ENCODE results near the gene MACO1.
A peak's percentile ranks its signal among the peaks of the same experiment; 100 is the strongest.

Gene MACO1

DNA sequence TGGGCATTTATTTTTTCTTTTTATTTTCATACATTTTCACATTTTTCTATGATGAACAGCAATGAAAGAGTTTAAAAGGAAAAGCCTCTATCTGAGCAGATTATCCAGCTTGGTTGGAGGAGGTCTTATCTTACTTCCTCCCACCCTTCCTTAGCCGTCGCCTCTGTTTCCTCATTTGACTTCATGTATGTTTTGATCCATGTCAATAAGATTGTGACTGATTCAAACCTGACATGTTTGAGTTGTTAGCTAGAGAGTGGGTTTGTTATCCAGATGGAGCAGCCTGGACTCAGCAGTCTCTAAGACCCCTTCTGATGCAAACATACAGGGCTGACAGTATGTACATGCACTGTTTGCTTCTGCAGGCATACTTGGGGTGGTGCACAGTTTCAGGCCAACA, 31.2 kb downstream of the MACO1 start:
- DNase-seq (ENCODE audit: low read depth): no peak
- no peak overlapping the region for H3K4me3 ChIP-seq (ENCODE audit: low read length)
- TF ChIP-seq, protein P1, sequence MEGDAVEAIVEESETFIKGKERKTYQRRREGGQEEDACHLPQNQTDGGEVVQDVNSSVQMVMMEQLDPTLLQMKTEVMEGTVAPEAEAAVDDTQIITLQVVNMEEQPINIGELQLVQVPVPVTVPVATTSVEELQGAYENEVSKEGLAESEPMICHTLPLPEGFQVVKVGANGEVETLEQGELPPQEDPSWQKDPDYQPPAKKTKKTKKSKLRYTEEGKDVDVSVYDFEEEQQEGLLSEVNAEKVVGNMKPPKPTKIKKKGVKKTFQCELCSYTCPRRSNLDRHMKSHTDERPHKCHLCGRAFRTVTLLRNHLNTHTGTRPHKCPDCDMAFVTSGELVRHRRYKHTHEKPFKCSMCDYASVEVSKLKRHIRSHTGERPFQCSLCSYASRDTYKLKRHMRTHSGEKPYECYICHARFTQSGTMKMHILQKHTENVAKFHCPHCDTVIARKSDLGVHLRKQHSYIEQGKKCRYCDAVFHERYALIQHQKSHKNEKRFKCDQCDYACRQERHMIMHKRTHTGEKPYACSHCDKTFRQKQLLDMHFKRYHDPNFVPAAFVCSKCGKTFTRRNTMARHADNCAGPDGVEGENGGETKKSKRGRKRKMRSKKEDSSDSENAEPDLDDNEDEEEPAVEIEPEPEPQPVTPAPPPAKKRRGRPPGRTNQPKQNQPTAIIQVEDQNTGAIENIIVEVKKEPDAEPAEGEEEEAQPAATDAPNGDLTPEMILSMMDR (IDR thresholded peaks at IDR 0.05; ENCODE audit: insufficient read depth, low read depth, low read length, missing control alignments): no peak

DNA sequence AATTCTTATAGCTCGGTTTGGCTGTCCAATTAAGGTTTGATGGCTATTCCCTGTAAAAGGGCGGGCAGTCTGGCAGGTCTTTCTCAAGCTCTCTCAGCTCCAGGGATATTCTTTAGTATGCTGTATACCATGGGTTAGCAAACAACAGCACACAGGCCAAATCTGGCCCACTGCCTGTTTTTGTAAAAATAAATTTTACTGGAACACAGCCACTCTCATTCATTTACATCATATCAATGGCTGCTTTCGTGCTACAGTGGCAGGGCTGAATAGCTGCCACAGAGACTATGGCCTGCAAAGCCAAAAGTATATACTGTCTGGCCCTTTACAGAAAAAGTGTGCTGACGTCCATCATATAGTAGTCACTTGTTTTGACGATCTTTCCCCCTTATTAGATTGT, 32.0 kb downstream of the MACO1 start:
- no peak overlapping the region for H3K4me3 ChIP-seq (ENCODE audit: low read length)
- TF ChIP-seq, protein P1 (IDR thresholded peaks at IDR 0.05; ENCODE audit: insufficient read depth, low read depth, low read length, missing control alignments): no peak
- DNase-seq (ENCODE audit: low read depth): no peak

DNA sequence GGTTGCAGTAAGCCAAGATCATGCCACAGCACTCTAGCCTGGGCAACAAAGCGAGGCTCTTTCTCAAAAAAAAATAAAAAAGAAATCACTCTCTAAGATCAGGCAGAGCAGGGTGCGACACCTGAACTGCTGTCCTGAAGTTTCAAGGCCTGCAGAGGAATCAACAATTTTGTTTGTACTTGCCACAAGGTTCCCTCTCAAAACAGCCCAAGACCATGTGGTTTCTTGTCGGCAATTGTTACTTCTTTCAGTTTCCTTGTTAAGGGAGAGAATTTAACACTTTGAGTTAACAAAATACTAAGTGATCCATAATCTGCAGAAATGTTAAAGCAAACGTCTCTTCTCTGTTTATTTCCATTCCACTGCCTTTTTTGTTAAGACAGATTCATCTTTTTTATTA, 36.5 kb downstream of the MACO1 start:
- no peak for DNase-seq (ENCODE audit: low read depth)
- TF ChIP-seq, protein P1 (IDR thresholded peaks at IDR 0.05; ENCODE audit: insufficient read depth, low read depth, low read length, missing control alignments): no peak
- H3K4me3 ChIP-seq (ENCODE audit: low read length): no peak overlapping the region

DNA sequence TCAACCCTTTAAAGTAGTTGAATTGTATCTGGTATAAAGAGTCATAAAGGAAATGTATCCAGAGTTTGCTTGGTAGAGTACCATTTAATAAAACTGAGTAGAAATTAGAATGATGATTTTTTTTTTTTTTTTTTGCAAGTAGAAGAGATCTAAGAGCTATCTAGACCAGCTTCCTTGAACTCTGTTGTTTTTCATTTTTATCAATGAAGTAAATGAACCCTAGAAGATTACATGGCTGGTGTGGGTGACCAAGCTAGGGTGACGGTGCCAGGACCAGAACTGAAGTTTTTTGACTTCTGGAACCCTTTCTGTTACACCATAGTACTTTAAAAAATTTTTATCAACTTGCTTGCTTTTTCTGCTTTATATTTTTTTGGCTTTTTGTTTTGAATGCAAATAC, 36.9 kb downstream of the MACO1 start:
- TF ChIP-seq, protein P1 (IDR thresholded peaks at IDR 0.05; ENCODE audit: insufficient read depth, low read depth, low read length, missing control alignments): no peak
- no peak for DNase-seq (ENCODE audit: low read depth)
- no peak overlapping the region for H3K4me3 ChIP-seq (ENCODE audit: low read length)

DNA sequence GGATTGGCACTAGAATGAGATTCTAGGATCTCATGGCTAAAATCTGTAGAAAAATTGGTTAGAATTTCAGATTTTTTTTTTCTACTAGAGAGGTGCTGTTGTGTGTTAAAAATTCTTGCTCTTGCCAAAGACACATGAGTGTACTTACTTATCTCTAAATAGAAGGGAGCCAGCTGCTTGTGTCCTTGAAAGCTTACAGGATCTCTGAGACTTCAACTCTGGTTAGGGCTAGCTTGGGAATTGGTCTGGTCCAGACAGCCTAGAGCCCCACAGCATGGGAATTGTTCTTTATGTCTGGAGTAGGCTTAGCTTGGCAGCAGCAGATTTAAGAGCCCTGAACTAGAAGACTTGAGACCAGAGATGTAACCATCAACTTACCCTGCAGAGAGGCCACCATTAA, 37.3 kb downstream of the MACO1 start:
- H3K4me3 ChIP-seq (ENCODE audit: low read length): no peak overlapping the region
- TF ChIP-seq, protein P1 (IDR thresholded peaks at IDR 0.05; ENCODE audit: insufficient read depth, low read depth, low read length, missing control alignments): no peak
- no peak for DNase-seq (ENCODE audit: low read depth)

DNA sequence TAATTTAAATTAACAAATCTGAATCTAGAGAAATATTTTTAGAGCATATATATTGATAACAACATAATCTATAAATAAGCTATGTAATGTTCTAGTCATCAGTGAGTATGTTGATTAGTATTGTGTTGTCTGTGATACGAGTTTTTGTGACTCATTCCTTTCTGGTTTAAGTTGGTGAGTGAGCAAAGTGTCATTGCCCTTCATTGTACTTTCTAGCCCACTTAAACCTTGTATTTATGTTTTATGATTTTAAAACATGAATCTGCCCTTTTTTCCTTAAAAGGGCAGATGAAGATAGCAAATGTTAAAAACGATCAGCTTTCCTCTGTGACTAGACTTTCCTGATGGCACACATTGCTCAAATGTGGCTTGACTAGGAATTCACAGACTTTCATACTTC, 38.5 kb downstream of the MACO1 start:
- peak; percentile 71 for DNase-seq (ENCODE audit: low read depth)
- no peak overlapping the region for H3K4me3 ChIP-seq (ENCODE audit: low read length)
- TF ChIP-seq, protein P1 (IDR thresholded peaks at IDR 0.05; ENCODE audit: insufficient read depth, low read depth, low read length, missing control alignments): no peak

DNA sequence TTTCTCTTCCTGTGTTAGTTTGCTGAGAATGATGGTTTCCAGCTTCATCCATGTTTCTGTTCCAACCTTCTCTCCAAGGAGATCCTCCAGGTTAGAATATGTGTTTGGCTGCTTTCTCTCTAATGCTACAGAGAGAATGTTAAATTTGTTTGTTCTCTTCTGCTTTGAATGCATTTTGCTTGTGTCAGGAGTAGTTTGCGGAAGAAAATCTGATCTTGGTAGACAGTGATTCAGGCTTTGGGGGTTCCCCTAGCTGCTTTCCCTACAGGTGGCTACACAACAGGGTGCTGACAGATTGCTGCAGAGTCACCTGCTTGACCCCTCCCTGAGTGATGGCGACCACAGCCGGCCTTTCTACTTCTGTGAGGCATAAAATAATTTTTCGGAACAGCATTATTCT, 41.8 kb downstream of the MACO1 start:
- peak; percentile 24 for DNase-seq (ENCODE audit: low read depth)
- H3K4me3 ChIP-seq (ENCODE audit: low read length): no peak overlapping the region
- TF ChIP-seq, protein P1 (IDR thresholded peaks at IDR 0.05; ENCODE audit: insufficient read depth, low read depth, low read length, missing control alignments): no peak
